ENCODE measurements around the gene PRKAR1B.

The PRKAR1B gene

GRCh38 chr7:572416-573268 lies 154.4 kb downstream of the PRKAR1B start:
- DNase-seq (ENCODE audit: low read depth in 3 of 3) = no peak

GRCh38 chr7:571718-572415 lies 155.2 kb downstream of the PRKAR1B start:
- DNase-seq (ENCODE audit: low read depth in 3 of 3) = no peak

- DNase-seq (ENCODE audit: low read depth in 3 of 3) = no peak
These were observed 155.9 kb downstream of the PRKAR1B start for GRCh38 chr7:571096-571717.

GRCh38 chr7:570801-571070 lies 156.3 kb downstream of the PRKAR1B start:
- no peak for DNase-seq (ENCODE audit: low read depth in 3 of 3)

GRCh38 chr7:569996-570800 lies 156.9 kb downstream of the PRKAR1B start:
- DNase-seq (ENCODE audit: low read depth in 3 of 3) = no peak

GRCh38 chr7:569071-569855 lies 157.8 kb downstream of the PRKAR1B start:
- no peak for DNase-seq (ENCODE audit: low read depth in 3 of 3)

GRCh38 chr7:568031-568951 lies 158.8 kb downstream of the PRKAR1B start:
- no peak for DNase-seq (ENCODE audit: low read depth in 3 of 3)

GRCh38 chr7:567305-567883 lies 159.7 kb downstream of the PRKAR1B start:
- DNase-seq (ENCODE audit: low read depth in 3 of 3) = no peak

GRCh38 chr7:566100-566499 lies 161.0 kb downstream of the PRKAR1B start:
- DNase-seq (ENCODE audit: low read depth in 3 of 3) = no peak

GRCh38 chr7:564176-564865 lies 162.8 kb downstream of the PRKAR1B start:
- no peak for DNase-seq (ENCODE audit: low read depth in 3 of 3)

- DNase-seq (ENCODE audit: low read depth in 3 of 3) = no peak
These were observed 163.4 kb downstream of the PRKAR1B start for GRCh38 chr7:563629-564170.

GRCh38 chr7:562789-563628 lies 164.1 kb downstream of the PRKAR1B start:
- no peak for DNase-seq (ENCODE audit: low read depth in 3 of 3)

GRCh38 chr7:562374-562675 lies 164.8 kb downstream of the PRKAR1B start:
- no peak for DNase-seq (ENCODE audit: low read depth in 3 of 3)

- no peak for DNase-seq (ENCODE audit: low read depth in 3 of 3)
These were observed 165.3 kb downstream of the PRKAR1B start for GRCh38 chr7:561631-562373.

- no peak for DNase-seq (ENCODE audit: low read depth in 3 of 3)
These were observed 166.0 kb downstream of the PRKAR1B start for GRCh38 chr7:560966-561630.

- DNase-seq (ENCODE audit: low read depth in 3 of 3) = no peak
These were observed 167.7 kb downstream of the PRKAR1B start for GRCh38 chr7:559396-559705.

- DNase-seq (ENCODE audit: low read depth in 3 of 3) = no peak
These were observed 169.6 kb downstream of the PRKAR1B start for GRCh38 chr7:557558-557881.

All from stimulated activated CD4-positive, alpha-beta T cell treated with anti-CD3 and anti-CD28 coated beads, TNF-alpha, amount 100 ng/mL, for 4 hours (primary cell).